Upper lobe of left lung (tissue), 4 donors: Measurements from ENCODE around the gene TNFAIP1.

Experiments
- POLR2A ChIP-seq, 4 donors: fragments of 450-650 bp; IDR thresholded peaks; one replicate each; pipeline ENCODE4 v1.5.1; 2016 to 2017; ENCODE audit warnings: antibody characterized with exemption in 4 of 4, mild to moderate bottlenecking in 2 of 4
- POLR2AphosphoS5 ChIP-seq, 2 donors: sonication (generic); formaldehyde crosslinking; IDR thresholded peaks; one replicate each; pipeline ENCODE4 v1.5.1; 2017; ENCODE audit warnings: antibody characterized with exemption in 2 of 2
- TF ChIP-seq, protein P1 (sequence below), 6 experiments: fragments of 450-650 bp in 4 of 6; fragments of 200-600 bp in 2 of 6; sonication (generic) in 2 of 6; IDR thresholded peaks; one replicate each; pipeline ENCODE4 v1.5.1; 2016 to 2019; ENCODE audit warnings: antibody characterized with exemption in 6 of 6

DNA sequence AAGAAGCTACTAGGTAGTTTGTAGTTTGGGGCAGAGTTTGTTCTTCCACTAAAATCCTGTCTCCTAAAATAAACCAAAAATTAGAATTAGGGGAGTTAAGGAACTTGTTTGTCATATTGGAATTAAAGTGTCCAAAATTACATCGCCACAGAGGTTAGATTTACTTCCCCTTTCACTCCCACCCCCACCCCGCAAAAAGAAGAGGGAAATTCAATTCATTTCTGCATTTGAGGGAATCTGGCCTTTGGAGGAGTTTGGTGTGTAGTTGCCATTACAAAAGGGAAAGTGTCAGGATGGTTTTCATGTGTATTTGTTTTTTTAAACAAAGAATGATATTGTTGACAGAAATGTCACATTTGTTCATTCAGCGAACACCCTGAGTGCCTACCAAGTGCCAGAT lies 10.8 kb upstream of the TNFAIP1 start:
- TF ChIP-seq POLR2AphosphoS5 (IDR thresholded peaks at IDR 0.05) (no peak), POLR2A (IDR thresholded peaks at IDR 0.05) (no peak)
- TF ChIP-seq, protein P1, sequence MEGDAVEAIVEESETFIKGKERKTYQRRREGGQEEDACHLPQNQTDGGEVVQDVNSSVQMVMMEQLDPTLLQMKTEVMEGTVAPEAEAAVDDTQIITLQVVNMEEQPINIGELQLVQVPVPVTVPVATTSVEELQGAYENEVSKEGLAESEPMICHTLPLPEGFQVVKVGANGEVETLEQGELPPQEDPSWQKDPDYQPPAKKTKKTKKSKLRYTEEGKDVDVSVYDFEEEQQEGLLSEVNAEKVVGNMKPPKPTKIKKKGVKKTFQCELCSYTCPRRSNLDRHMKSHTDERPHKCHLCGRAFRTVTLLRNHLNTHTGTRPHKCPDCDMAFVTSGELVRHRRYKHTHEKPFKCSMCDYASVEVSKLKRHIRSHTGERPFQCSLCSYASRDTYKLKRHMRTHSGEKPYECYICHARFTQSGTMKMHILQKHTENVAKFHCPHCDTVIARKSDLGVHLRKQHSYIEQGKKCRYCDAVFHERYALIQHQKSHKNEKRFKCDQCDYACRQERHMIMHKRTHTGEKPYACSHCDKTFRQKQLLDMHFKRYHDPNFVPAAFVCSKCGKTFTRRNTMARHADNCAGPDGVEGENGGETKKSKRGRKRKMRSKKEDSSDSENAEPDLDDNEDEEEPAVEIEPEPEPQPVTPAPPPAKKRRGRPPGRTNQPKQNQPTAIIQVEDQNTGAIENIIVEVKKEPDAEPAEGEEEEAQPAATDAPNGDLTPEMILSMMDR (IDR thresholded peaks at IDR 0.05): no peak
